Astrocyte (in vitro differentiated cells and primary cell): ENCODE measurements around the gene LMF1. TPM values are rescaled to one million over a fixed set of nuclear protein-coding genes. Genes with fewer than 3 reads are reported as not detected.

ENCODE experiments used
- DNase-seq: peaks from one replicate; pipeline ENCODE4 v3.0.0-alpha.2; 2010; ENCODE audit warnings: low read depth
- FAIRE-seq: peaks from 2 replicates; lab custom pipeline; 2011; peaks lifted over from hg19 to GRCh38; lab: Jason Lieb, UNC
- H2AFZ ChIP-seq: 2 replicates; pipeline ENCODE4 v1.6.0; 2012; ENCODE audit warnings: low read depth, low read length, inconsistent platforms
- H3K27ac ChIP-seq: 2 replicates; pipeline ENCODE4 v1.5.1; 2011; ENCODE audit warnings: low read depth, low read length, inconsistent platforms
- H3K27me3 ChIP-seq: 2 replicates; pipeline ENCODE4 v1.6.0; 2011; ENCODE audit warnings: low read length, inconsistent platforms; ENCODE audit not compliant: insufficient read depth
- H3K36me3 ChIP-seq: 2 replicates; pipeline ENCODE4 v1.5.1; 2011; ENCODE audit warnings: low read length, inconsistent platforms; ENCODE audit not compliant: insufficient read depth
- H3K4me1 ChIP-seq: 2 replicates; pipeline ENCODE4 v1.5.1; 2011; ENCODE audit warnings: low read length, inconsistent platforms; ENCODE audit not compliant: insufficient read depth
- H3K4me2 ChIP-seq: 2 replicates; pipeline ENCODE4 v1.6.0; 2012; ENCODE audit warnings: low read length, inconsistent platforms
- H3K4me3 ChIP-seq: 2 replicates; pipeline ENCODE4 v1.5.1; 2011; ENCODE audit warnings: low read depth, mild to moderate bottlenecking, low read length, inconsistent platforms; ENCODE audit not compliant: insufficient read depth
- H3K79me2 ChIP-seq: 2 replicates; pipeline ENCODE4 v1.6.0; 2012; ENCODE audit warnings: mild to moderate bottlenecking, low read length, inconsistent platforms; ENCODE audit not compliant: insufficient read depth
- H3K9ac ChIP-seq: 2 replicates; pipeline ENCODE4 v1.6.0; 2012; ENCODE audit warnings: mild to moderate bottlenecking, low read length, inconsistent platforms
- H3K9me3 ChIP-seq: 2 replicates; pipeline ENCODE4 v1.5.1; 2012; ENCODE audit warnings: low read depth, mild to moderate bottlenecking, low read length, inconsistent platforms; ENCODE audit not compliant: insufficient read depth
- H4K20me1 ChIP-seq: 2 replicates; pipeline ENCODE4 v1.6.0; 2012; ENCODE audit warnings: low read length, inconsistent platforms; ENCODE audit not compliant: insufficient read depth
- H3K27ac Mint-ChIP-seq: one replicate; pipeline ENCODE4 v1.8.0; 2021; ENCODE audit warnings: mild to moderate bottlenecking, mixed read lengths; ENCODE audit not compliant: unreplicated experiment
- H3K27me3 Mint-ChIP-seq: one replicate; pipeline ENCODE4 v1.8.0; 2021; ENCODE audit warnings: low read depth, mixed read lengths; ENCODE audit not compliant: unreplicated experiment
- H3K36me3 Mint-ChIP-seq: one replicate; pipeline ENCODE4 v1.8.0; 2021; ENCODE audit warnings: low read depth, mixed read lengths; ENCODE audit not compliant: unreplicated experiment
- H3K4me1 Mint-ChIP-seq: one replicate; pipeline ENCODE4 v1.8.0; 2021; ENCODE audit warnings: low read depth, mixed read lengths; ENCODE audit not compliant: unreplicated experiment
- H3K4me3 Mint-ChIP-seq: one replicate; pipeline ENCODE4 v1.8.0; 2021; ENCODE audit warnings: mild to moderate bottlenecking, moderate library complexity, mixed read lengths; ENCODE audit not compliant: unreplicated experiment
- H3K9me3 Mint-ChIP-seq: one replicate; pipeline ENCODE4 v1.8.0; 2021; ENCODE audit warnings: mild to moderate bottlenecking, mixed read lengths; ENCODE audit not compliant: unreplicated experiment
- CTCF ChIP-seq: IDR thresholded peaks from 2 replicates; pipeline ENCODE4 v1.5.1; 2011; ENCODE audit warnings: low read depth, mild to moderate bottlenecking, inconsistent platforms, low read length, moderate library complexity; ENCODE audit not compliant: insufficient read depth
- EZH2 ChIP-seq: IDR thresholded peaks from 2 replicates; pipeline ENCODE4 v1.6.1; 2012; ENCODE audit warnings: mild to moderate bottlenecking, low read length, inconsistent platforms; ENCODE audit not compliant: insufficient read depth
- total RNA-seq: library from RNA; stranded (reverse); gene quantifications from 2 replicates; pipeline ENCODE4 v1.2.1, GENCODE V29; 2021

LMF1 gene
- total RNA-seq, 1 donor from 2014 or later: 12.6 TPM

- FAIRE-seq (no peak), DNase-seq (no peak)
- TF ChIP-seq EZH2: no peak
- no peak for TF ChIP-seq CTCF
- Histone ChIP-seq H2AFZ (no peak overlapping the region), H3K27ac (no peak overlapping the region), H4K20me1 (peaks cover 20% of the 10 kb centered on the region), H3K79me2 (peaks cover 8% of the 10 kb centered on the region), H3K9me3 (peaks cover 13% of the 10 kb centered on the region), H3K4me3 (no peak overlapping the region), H3K36me3 (no peaks in the 10 kb centered on the region), H3K4me2 (no peak overlapping the region), H3K9ac (no peak overlapping the region), H3K4me1 (peaks cover 5% of the 10 kb centered on the region), H3K27me3 (no peaks in the 10 kb centered on the region)
- Mint-ChIP-seq H3K4me3 (no peak overlapping the region), H3K4me1 (peaks cover 5% of the 10 kb centered on the region), H3K36me3 (peaks cover 19% of the 10 kb centered on the region), H3K9me3 (peaks cover 6% of the 10 kb centered on the region), H3K27me3 (peaks cover 2% of the 10 kb centered on the region), H3K27ac (no peak overlapping the region)
These were observed 4.3 kb downstream of the LMF1 start for GRCh38 chr16:966505-966904.

- Histone ChIP-seq H4K20me1 (peaks cover 20% of the 10 kb centered on the region), H3K79me2 (peaks cover 8% of the 10 kb centered on the region), H3K9ac (no peak overlapping the region), H3K27ac (no peak overlapping the region), H2AFZ (no peak overlapping the region), H3K4me1 (peaks cover 5% of the 10 kb centered on the region), H3K36me3 (no peaks in the 10 kb centered on the region), H3K27me3 (no peaks in the 10 kb centered on the region), H3K4me3 (no peak overlapping the region), H3K9me3 (peaks cover 13% of the 10 kb centered on the region), H3K4me2 (no peak overlapping the region)
- DNase-seq: no peak
- no peak for TF ChIP-seq EZH2
- no peak for TF ChIP-seq CTCF
- peaks cover 19% of the 10 kb centered on the region for H3K36me3 Mint-ChIP-seq
- no peak for FAIRE-seq
- H3K27ac Mint-ChIP-seq: no peak overlapping the region
- H3K9me3 Mint-ChIP-seq: peaks cover 5% of the 10 kb centered on the region
- H3K4me3 Mint-ChIP-seq: no peak overlapping the region
- no peaks in the 10 kb centered on the region for H3K27me3 Mint-ChIP-seq
- peaks cover 5% of the 10 kb centered on the region for H3K4me1 Mint-ChIP-seq
These were observed 4.7 kb downstream of the LMF1 start for GRCh38 chr16:966035-966434.

- H3K27me3 Mint-ChIP-seq: no peaks in the 10 kb centered on the region
- Histone ChIP-seq H3K9ac (no peak overlapping the region), H4K20me1 (peaks cover 20% of the 10 kb centered on the region)
These were observed 5.3 kb downstream of the LMF1 start for GRCh38 chr16:965487-965886.

More at GRCh38 chr16:965487-965886, 5.3 kb downstream of the LMF1 start:
- no peak overlapping the region for H3K4me3 ChIP-seq
- H3K79me2 ChIP-seq: peaks cover 8% of the 10 kb centered on the region
- DNase-seq (no peak), FAIRE-seq (no peak)
- H3K36me3 ChIP-seq: no peaks in the 10 kb centered on the region
- no peaks in the 10 kb centered on the region for H3K27me3 ChIP-seq
- Mint-ChIP-seq H3K27ac (no peak overlapping the region), H3K9me3 (peaks cover 5% of the 10 kb centered on the region), H3K4me3 (no peak overlapping the region), H3K4me1 (peaks cover 5% of the 10 kb centered on the region), H3K36me3 (peaks cover 19% of the 10 kb centered on the region)
- no peak overlapping the region for H3K4me2 ChIP-seq
- peaks cover 5% of the 10 kb centered on the region for H3K4me1 ChIP-seq
- no peak overlapping the region for H2AFZ ChIP-seq
- no peak overlapping the region for H3K27ac ChIP-seq
- peaks cover 13% of the 10 kb centered on the region for H3K9me3 ChIP-seq
- TF ChIP-seq CTCF (no peak), EZH2 (no peak)
